T-cell (primary cell): ENCODE data around the gene ABT1. TPM values are rescaled to one million over a fixed set of nuclear protein-coding genes. Genes with fewer than 3 reads are reported as not detected.

Experiments
- ATAC-seq, 4 experiments: fragments of 200-7000 bp in 3 of 4; fragments of 150-1000 bp in 1 of 4; cut with Tn5 transposase; replicated peaks in 1 of 4; 1 replicate in 3 of 4; 2 replicates in 1 of 4; pipeline ENCODE4 v1.10.0; 2021; ENCODE audit warnings: moderate library complexity in 3 of 4, mild to moderate bottlenecking in 2 of 4, moderate number of reproducible peaks in 1 of 4
- CTCF ChIA-PET, 2 donors: fragments of 300-600 bp; sonication (Branson Sonifier 250); formaldehyde crosslinking; loops; one replicate each; lab custom pipeline; 2022; ENCODE audit warnings: antibody characterized with exemption in 2 of 2; lab: Charles Lee
- POLR2A ChIA-PET, 2 donors: fragments of 300-600 bp; sonication (Branson Sonifier 250); formaldehyde crosslinking; loops; one replicate each; lab custom pipeline; 2022; ENCODE audit warnings: antibody characterized with exemption in 2 of 2; lab: Charles Lee
- DNase-seq, 35 experiments: peaks; one replicate each; pipeline versions ENCODE4 v3.0.0 to v3.0.0-alpha.2; 2013 to 2023
- H3K27ac ChIP-seq: one replicate; pipeline ENCODE4 v1.5.1; 2013; ENCODE audit warnings: low read length
- H3K27me3 ChIP-seq, 2 experiments: replicated peaks in 1 of 2; 1 replicate in 1 of 2; 2 replicates in 1 of 2; pipeline versions ENCODE4 v1.6.1 to v1.7.0; 2013; ENCODE audit warnings: low read length in 1 of 2, mixed read lengths in 1 of 2; ENCODE audit not compliant: control insufficient read depth in 2 of 2, insufficient read depth in 2 of 2; ENCODE audit errors: extremely low read depth in 1 of 2
- H3K36me3 ChIP-seq, 2 donors: 1 replicate in 1 of 2; 2 replicates in 1 of 2; pipeline versions ENCODE4 v1.6.1 to v1.7.0; 2013; ENCODE audit warnings: low read length in 1 of 2; ENCODE audit not compliant: control insufficient read depth in 2 of 2, insufficient read depth in 1 of 2; ENCODE audit errors: extremely low read depth in 1 of 2
- H3K4me1 ChIP-seq, 2 experiments: 1 replicate in 1 of 2; 2 replicates in 1 of 2; pipeline versions ENCODE4 v1.6.1 to v1.7.0; 2013; ENCODE audit warnings: low read length in 2 of 2, mixed read lengths in 1 of 2; ENCODE audit not compliant: insufficient read depth in 2 of 2, control insufficient read depth in 1 of 2; ENCODE audit errors: extremely low read depth in 1 of 2
- H3K4me3 ChIP-seq, 2 donors: 1 replicate in 1 of 2; 2 replicates in 1 of 2; pipeline versions ENCODE4 v1.5.1 to v1.7.0; 2013; ENCODE audit warnings: mild to moderate bottlenecking in 2 of 2, low read length in 1 of 2, moderate library complexity in 1 of 2; ENCODE audit not compliant: control insufficient read depth in 1 of 2; ENCODE audit errors: extremely low read depth in 1 of 2
- H3K9me3 ChIP-seq: 2 replicates; pipeline ENCODE4 v1.7.0; 2013
- H3K27ac Mint-ChIP-seq, 2 donors: one replicate each; pipeline ENCODE4 v1.8.0; 2020 to 2021; ENCODE audit warnings: mild to moderate bottlenecking in 2 of 2, mixed read lengths in 2 of 2
- H3K27me3 Mint-ChIP-seq, 2 donors: one replicate each; pipeline ENCODE4 v1.8.0; 2021 to 2022; ENCODE audit warnings: mixed read lengths in 2 of 2
- H3K36me3 Mint-ChIP-seq: one replicate; pipeline ENCODE4 v1.8.0; 2021; ENCODE audit warnings: mixed read lengths
- H3K4me1 Mint-ChIP-seq, 3 donors: one replicate each; pipeline ENCODE4 v1.8.0; 2020 to 2022; ENCODE audit warnings: mixed read lengths in 3 of 3, mild to moderate bottlenecking in 1 of 3
- H3K4me3 Mint-ChIP-seq, 3 donors: one replicate each; pipeline ENCODE4 v1.8.0; 2020 to 2022; ENCODE audit warnings: mild to moderate bottlenecking in 3 of 3, mixed read lengths in 3 of 3, moderate library complexity in 3 of 3
- H3K9me3 Mint-ChIP-seq, 3 donors: one replicate each; pipeline ENCODE4 v1.8.0; 2020 to 2022; ENCODE audit warnings: mixed read lengths in 3 of 3
- WGBS: methylation state at CpG from one replicate; pipeline ENCODE4 v1.1.5; 2013; ENCODE audit warnings: missing lambda C conversion rate; ENCODE audit not compliant: insufficient coverage; 5-methylcytosine and 5-hydroxymethylcytosine counted together
- total RNA-seq, 35 experiments: library from RNA in 6 of 35; stranded (reverse) in 6 of 35; fragments of 120-200 nt in 1 of 35; gene quantifications; one replicate each; pipeline versions ENCODE4 v1.2.1 to v1.2.4 and lab custom pipeline; 2013 to 2026

ABT1 gene
- total RNA-seq, 5 donors from 2014 or later (not counting 1 experiment from before 2014, with no cell fraction given): 27.6 to 36.4 (median 35.6) TPM

DNA sequence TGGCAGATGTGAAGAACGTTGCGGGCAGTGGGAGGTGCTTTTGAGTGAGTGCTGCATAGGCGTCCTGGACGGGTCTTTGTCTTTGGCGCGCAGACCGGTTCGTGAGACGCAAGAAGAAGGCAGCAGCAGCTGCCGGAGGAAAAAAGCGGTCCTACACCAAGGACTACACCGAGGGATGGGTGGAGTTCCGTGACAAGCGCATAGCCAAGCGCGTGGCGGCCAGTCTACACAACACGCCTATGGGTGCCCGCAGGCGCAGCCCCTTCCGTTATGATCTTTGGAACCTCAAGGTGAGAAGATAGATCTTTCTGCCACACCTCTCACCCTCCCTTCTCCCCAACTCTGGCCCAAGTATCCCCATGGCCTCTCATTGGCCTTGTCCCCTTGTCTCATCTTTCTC lies 1.1 kb downstream of the ABT1 start:
- no peaks in the 10 kb centered on the region for H3K9me3 Mint-ChIP-seq
- ChIA-PET POLR2A (interaction anchor here in 1 of 2 donors (0.9 to 1.2 kb wide), 2 partner anchors 23 to 401 kb away, joined by 3 to 4 read pairs; a partner anchor contains a TSS), CTCF (interaction anchor here in 1 of 2 donors (1.2 kb wide), 1 partner anchor 256 kb away, joined by 3 read pairs; no protein-coding TSS in a partner anchor)
- peaks cover 8 to 22% of the 10 kb centered on the region in 2 experiments for H3K4me1 ChIP-seq
- H3K4me1 Mint-ChIP-seq: peaks cover 0 to 27% (median 21%) of the 10 kb centered on the region in 3 donors
- H3K27me3 Mint-ChIP-seq: peaks cover 14 to 18% of the 10 kb centered on the region in 2 donors
- peaks cover 20% of the 10 kb centered on the region for H3K36me3 Mint-ChIP-seq
- 85% methylated on average over 21 of the region's 21 CpGs for WGBS
- H3K9me3 ChIP-seq: no peaks in the 10 kb centered on the region
- H3K27me3 ChIP-seq: peaks cover 3 to 10% of the 10 kb centered on the region in 2 experiments
- peak overlapping the region; percentile 82 to 83 for H3K27ac Mint-ChIP-seq
- H3K27ac ChIP-seq: peak overlapping the region; percentile 93
- peak overlapping the region; percentile 89 to 98 for H3K4me3 ChIP-seq
- no peak overlapping the region for H3K4me3 Mint-ChIP-seq
- ATAC-seq: no peak
- DNase-seq: no peak
- H3K36me3 ChIP-seq: peaks cover 6 to 23% of the 10 kb centered on the region in 2 donors

DNA sequence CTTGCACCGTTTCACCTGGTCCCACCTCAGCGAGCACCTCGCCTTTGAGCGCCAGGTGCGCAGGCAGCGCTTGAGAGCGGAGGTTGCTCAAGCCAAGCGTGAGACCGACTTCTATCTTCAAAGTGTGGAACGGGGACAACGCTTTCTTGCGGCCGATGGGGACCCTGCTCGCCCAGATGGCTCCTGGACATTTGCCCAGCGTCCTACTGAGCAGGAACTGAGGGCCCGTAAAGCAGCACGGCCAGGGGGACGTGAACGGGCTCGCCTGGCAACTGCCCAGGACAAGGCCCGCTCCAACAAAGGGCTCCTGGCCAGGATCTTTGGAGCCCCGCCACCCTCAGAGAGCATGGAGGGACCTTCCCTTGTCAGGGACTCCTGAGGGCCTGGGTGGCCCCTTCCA lies 1.5 kb downstream of the ABT1 start:
- H3K4me3 ChIP-seq: peak overlapping the region in 1 of 2 donors; percentile 89
- DNase-seq (no peak), ATAC-seq (no peak)
- no peaks in the 10 kb centered on the region for H3K9me3 ChIP-seq
- ChIA-PET POLR2A (no interaction called here), CTCF (no interaction called here)
- H3K36me3 Mint-ChIP-seq: peaks cover 20% of the 10 kb centered on the region
- WGBS: 95% methylated on average over 22 of the region's 22 CpGs
- H3K4me1 Mint-ChIP-seq: peaks cover 0 to 27% (median 21%) of the 10 kb centered on the region in 3 donors
- H3K9me3 Mint-ChIP-seq: no peaks in the 10 kb centered on the region
- H3K36me3 ChIP-seq: peaks cover 6 to 23% of the 10 kb centered on the region in 2 donors
- no peak overlapping the region for H3K27ac ChIP-seq
- H3K4me1 ChIP-seq: peaks cover 8 to 22% of the 10 kb centered on the region in 2 experiments
- H3K4me3 Mint-ChIP-seq: no peak overlapping the region
- peak overlapping the region; percentile 82 to 83 for H3K27ac Mint-ChIP-seq
- H3K27me3 ChIP-seq: peaks cover 2 to 10% of the 10 kb centered on the region in 2 experiments
- peaks cover 13 to 17% of the 10 kb centered on the region in 2 donors for H3K27me3 Mint-ChIP-seq

DNA sequence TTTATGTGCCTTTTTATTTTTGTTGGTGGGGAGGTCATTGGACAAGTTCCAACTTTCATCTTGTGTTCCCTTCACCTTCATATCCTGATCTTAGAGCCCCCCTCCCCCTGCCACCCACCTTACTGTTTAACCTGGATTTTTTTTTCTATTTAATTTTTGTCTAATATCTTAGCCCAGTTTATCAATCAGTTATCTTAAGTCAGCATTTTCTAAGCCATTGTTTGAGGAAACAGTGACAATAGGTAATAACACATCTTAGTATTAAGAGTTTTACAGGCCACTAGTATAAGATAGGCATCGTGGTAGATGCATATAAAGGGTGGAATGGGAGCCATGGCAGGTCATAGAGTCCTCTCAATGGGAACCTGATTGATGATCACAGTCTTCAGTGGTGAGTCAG lies 2.4 kb downstream of the ABT1 start:
- Histone ChIP-seq H3K27me3 (peaks cover 0 to 6% of the 10 kb centered on the region in 2 experiments), H3K4me3 (no peak overlapping the region), H3K9me3 (no peaks in the 10 kb centered on the region), H3K27ac (no peak overlapping the region), H3K4me1 (peaks cover 8 to 22% of the 10 kb centered on the region in 2 experiments), H3K36me3 (peaks cover 6 to 23% of the 10 kb centered on the region in 2 donors)
- DNase-seq: no peak
- POLR2A ChIA-PET: no interaction called here
- no peaks in the 10 kb centered on the region for H3K9me3 Mint-ChIP-seq
- CTCF ChIA-PET: no interaction called here
- H3K4me3 Mint-ChIP-seq: peak overlapping the region in 2 of 3 donors; percentile 22 to 49
- no peak for ATAC-seq
- H3K36me3 Mint-ChIP-seq: peaks cover 20% of the 10 kb centered on the region
- peak overlapping the region in 1 of 2 donors; percentile 34 for H3K27ac Mint-ChIP-seq
- no CpG with 5 or more reads among the region's 1 CpG for WGBS
- peaks cover 0 to 33% (median 21%) of the 10 kb centered on the region in 3 donors for H3K4me1 Mint-ChIP-seq
- H3K27me3 Mint-ChIP-seq: peaks cover 7 to 8% of the 10 kb centered on the region in 2 donors

DNA sequence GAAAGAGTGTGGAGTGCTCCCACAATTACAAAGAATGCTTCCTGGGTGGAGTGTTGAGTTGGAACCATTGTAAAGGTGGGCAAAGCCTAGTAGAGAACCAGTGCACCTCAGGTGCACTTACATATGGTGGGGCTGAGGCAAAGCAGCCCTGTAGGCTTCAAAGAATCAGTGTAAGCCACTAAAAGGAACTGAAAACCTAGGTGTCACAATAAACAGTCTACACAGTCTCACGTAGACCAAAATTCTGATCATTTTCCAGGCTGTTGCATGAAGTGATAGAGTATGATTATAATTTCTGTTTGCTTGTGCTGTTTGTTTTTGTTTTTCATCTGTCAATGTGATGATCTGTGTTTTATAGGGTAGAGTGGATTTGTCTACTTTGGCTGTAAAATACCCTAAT lies 2.8 kb downstream of the ABT1 start:
- H3K9me3 Mint-ChIP-seq: no peaks in the 10 kb centered on the region
- no peak for DNase-seq
- ChIA-PET CTCF (no interaction called here), POLR2A (interaction anchor here in 1 of 2 donors (0.6 kb wide), 1 partner anchor 63 kb away, joined by 3 read pairs; no protein-coding TSS in a partner anchor)
- H3K27ac ChIP-seq: no peak overlapping the region
- H3K27me3 ChIP-seq: peaks cover 0 to 6% of the 10 kb centered on the region in 2 experiments
- no peak for ATAC-seq
- H3K27me3 Mint-ChIP-seq: peaks cover 2 to 4% of the 10 kb centered on the region in 2 donors
- H3K4me1 Mint-ChIP-seq: peaks cover 0 to 34% (median 20%) of the 10 kb centered on the region in 3 donors
- H3K9me3 ChIP-seq: no peaks in the 10 kb centered on the region
- H3K4me3 Mint-ChIP-seq: peak overlapping the region in 1 of 3 donors; percentile 22
- peaks cover 6 to 23% of the 10 kb centered on the region in 2 donors for H3K36me3 ChIP-seq
- no CpG with 5 or more reads among the region's 1 CpG for WGBS
- peak overlapping the region in 1 of 2 donors; percentile 34 for H3K27ac Mint-ChIP-seq
- H3K4me1 ChIP-seq: peaks cover 8 to 22% of the 10 kb centered on the region in 2 experiments
- H3K36me3 Mint-ChIP-seq: peaks cover 20% of the 10 kb centered on the region
- H3K4me3 ChIP-seq: no peak overlapping the region

DNA sequence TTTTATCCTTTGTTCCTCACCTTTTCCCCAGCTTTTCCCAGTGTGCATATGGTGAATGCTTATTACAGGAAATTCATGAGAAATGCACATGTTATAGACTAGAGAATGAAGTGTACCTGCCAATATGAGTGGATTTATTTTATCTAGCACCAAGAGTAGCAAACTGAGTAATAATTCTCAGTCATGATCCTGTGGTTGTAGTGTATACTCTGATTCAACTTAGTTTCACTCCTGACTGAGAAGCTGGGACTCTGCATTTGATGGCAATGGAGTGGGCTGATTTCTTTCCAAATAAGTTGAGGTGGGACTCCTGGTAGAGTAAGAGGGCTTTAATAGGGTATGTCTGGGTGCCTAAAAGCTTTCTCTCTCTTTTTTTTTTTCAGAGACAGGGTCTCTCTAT lies 4.0 kb downstream of the ABT1 start:
- H3K27ac Mint-ChIP-seq: peak overlapping the region in 1 of 2 donors; percentile 52
- H3K9me3 Mint-ChIP-seq: no peaks in the 10 kb centered on the region
- CTCF ChIA-PET: no interaction called here
- no peaks in the 10 kb centered on the region for H3K9me3 ChIP-seq
- peaks cover 0 to 31% (median 18%) of the 10 kb centered on the region in 3 donors for H3K4me1 Mint-ChIP-seq
- H3K27ac ChIP-seq: no peak overlapping the region
- H3K36me3 Mint-ChIP-seq: peaks cover 20% of the 10 kb centered on the region
- DNase-seq (no peak), ATAC-seq (no peak)
- no peak overlapping the region for H3K4me3 Mint-ChIP-seq
- no peak overlapping the region for H3K4me3 ChIP-seq
- peaks cover 6 to 23% of the 10 kb centered on the region in 2 donors for H3K36me3 ChIP-seq
- peaks cover 8 to 19% of the 10 kb centered on the region in 2 experiments for H3K4me1 ChIP-seq
- peaks cover 0 to 3% of the 10 kb centered on the region in 2 experiments for H3K27me3 ChIP-seq
- POLR2A ChIA-PET: interaction anchor here (0.6 to 0.7 kb wide), 2 partner anchors 65 to 1751 kb away, joined by 3 read pairs; no protein-coding TSS in a partner anchor
- no peaks in the 10 kb centered on the region for H3K27me3 Mint-ChIP-seq

DNA sequence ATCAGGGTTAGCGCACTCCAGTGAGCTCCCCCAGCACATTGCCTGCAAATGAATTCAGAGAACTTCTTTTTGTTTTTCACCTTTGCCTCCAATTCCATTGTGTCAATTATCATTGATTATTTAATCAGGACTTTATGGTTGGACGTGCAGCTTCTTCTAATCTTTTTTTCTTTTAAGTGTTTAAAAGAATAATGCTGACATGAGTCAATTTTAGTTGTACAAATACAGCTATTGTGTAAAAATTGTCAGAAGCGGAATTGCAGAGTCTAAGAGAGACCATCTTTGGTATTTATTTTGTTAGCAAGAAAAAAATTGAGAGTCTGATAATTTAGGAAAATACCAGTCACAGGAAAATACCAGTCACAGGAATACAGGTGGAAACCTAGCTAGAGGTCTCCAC lies 5.5 kb downstream of the ABT1 start:
- no CpG with 5 or more reads among the region's 3 CpGs for WGBS
- H3K4me3 ChIP-seq: no peak overlapping the region
- ATAC-seq: no peak
- H3K4me1 ChIP-seq: peaks cover 8 to 14% of the 10 kb centered on the region in 2 experiments
- Mint-ChIP-seq H3K4me1 (peaks cover 0 to 31% (median 18%) of the 10 kb centered on the region in 3 donors), H3K36me3 (peaks cover 20% of the 10 kb centered on the region), H3K9me3 (no peaks in the 10 kb centered on the region), H3K27me3 (no peaks in the 10 kb centered on the region), H3K4me3 (no peak overlapping the region), H3K27ac (no peak overlapping the region)
- H3K9me3 ChIP-seq: no peaks in the 10 kb centered on the region
- H3K27me3 ChIP-seq: no peaks in the 10 kb centered on the region
- CTCF ChIA-PET: interaction anchor here in 1 of 2 donors (0.5 kb wide), 1 partner anchor 11 kb away, joined by 3 read pairs; no protein-coding TSS in a partner anchor
- DNase-seq: no peak
- no peak overlapping the region for H3K27ac ChIP-seq
- POLR2A ChIA-PET: no interaction called here
- peaks cover 6 to 23% of the 10 kb centered on the region in 2 donors for H3K36me3 ChIP-seq
